ENCODE measurements around the gene TCAP.

DNA sequence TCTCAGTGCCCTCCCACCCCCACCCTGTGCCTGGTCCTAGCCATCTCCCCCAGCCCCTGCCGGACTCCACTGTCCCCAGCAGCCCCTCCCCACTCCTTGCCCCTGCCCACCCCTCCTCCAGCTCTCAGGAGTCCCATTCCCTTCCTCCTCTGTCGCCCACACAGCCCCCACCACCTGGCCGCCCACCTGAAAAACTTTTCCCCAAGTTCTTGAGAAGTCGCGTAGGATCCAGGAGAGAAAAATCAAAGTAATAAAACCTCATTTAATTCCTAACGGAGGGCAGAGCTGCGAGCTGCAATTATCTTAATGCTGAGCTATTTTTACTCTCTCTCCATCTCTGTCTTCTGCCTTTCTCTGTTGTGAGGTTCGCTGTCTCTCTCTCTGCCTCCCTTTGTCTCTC lies 40.8 kb upstream of the TCAP start:
- TF ChIP-seq CTCF (IDR thresholded peaks at IDR 0.05; ENCODE audit: poor library complexity, severe bottlenecking) (no peak), POLR2AphosphoS5 (IDR thresholded peaks at IDR 0.05) (no peak), TAF1 (IDR thresholded peaks at IDR 0.05; ENCODE audit: low read depth) (no peak), EP300 (conservative IDR thresholded peaks at IDR 0.05; ENCODE audit: poor library complexity, severe bottlenecking) (no peak), EZH2 (IDR thresholded peaks at IDR 0.05; ENCODE audit: borderline replicate concordance, insufficient read depth, low read length, poor library complexity, severe bottlenecking) (no peak), RAD21 (conservative IDR thresholded peaks at IDR 0.05) (no peak)

Measured in neural cell (in vitro differentiated cells).